Activated CD4-positive, alpha-beta T cell treated with anti-CD3 and anti-CD28 coated beads, Interleukin-2, amount 50 U/mL, for 1 hour (primary cell): ENCODE measurements around the gene OR1J4.
"Not testable (repeated sequence)": the region's sequence is repeated elsewhere in the genome, so short reads cannot be mapped to it uniquely, and the experiment has no call there.

Experiments used
- DNase-seq: peaks from one replicate; pipeline ENCODE4 v3.0.0-alpha.2; 2020

OR1J4 gene, protein sequence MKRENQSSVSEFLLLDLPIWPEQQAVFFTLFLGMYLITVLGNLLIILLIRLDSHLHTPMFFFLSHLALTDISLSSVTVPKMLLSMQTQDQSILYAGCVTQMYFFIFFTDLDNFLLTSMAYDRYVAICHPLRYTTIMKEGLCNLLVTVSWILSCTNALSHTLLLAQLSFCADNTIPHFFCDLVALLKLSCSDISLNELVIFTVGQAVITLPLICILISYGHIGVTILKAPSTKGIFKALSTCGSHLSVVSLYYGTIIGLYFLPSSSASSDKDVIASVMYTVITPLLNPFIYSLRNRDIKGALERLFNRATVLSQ

DNA sequence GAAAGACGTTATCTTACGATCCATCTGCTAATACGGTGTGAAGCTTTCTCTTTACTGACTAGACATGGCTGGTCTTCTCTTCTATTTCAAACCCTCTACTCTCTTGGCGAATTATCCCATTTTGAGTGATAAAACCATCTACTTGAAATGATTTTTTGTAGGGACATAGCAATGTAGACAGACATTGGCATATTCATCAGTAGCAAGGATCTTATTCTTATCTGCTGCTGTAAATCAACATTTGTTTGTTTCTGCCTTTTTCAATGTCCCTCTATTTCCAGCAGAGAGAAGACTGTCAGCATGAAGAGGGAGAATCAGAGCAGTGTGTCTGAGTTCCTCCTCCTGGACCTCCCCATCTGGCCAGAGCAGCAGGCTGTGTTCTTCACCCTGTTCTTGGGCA is at the start of gene OR1J4:
OR1J4 (plus strand) TSS at position 301 of the 400 bp plus-strand sequence; CDS start at position 301, 0 bp downstream.
- DNase-seq, result no peak

DNA sequence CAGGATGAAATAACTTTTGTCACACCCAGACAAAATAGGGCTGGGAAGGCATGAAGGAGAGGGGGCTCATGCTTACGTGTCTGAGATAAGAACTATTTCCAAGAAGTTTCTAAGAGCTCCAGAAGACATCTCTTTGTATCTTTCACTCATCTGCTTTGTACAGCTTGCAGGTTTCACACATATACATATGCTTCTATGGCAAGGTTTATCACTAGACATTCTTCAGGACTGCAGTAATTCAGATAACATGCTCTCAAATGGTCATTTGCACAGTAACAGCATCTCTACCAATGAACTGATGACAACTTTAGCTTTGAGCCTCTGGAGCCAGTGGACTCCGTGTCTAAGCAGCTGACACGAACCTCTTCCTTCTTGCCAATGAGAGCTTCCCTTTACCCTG is 44.4 kb upstream of the OR1J4 start:
- DNase-seq, result no peak

DNA sequence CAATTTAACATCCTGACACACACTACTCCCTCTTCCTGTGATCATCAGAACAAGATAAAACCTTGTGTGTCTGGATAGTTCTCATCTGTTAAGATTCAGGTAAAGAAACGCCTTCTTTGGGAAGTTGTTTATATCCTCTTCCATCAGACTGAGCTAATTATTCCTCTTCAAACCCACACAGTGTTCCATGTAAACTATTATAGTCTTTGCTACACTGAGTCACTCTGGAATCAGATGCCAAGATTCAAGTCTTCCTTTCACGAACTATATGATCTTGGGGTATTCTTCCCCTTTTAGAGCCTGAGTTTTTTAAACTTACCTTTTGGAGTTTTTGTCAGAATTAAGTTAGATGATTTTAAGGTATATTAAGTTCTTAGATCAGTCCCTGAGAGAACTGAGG is 43.2 kb upstream of the OR1J4 start:
- no peak for DNase-seq

DNA sequence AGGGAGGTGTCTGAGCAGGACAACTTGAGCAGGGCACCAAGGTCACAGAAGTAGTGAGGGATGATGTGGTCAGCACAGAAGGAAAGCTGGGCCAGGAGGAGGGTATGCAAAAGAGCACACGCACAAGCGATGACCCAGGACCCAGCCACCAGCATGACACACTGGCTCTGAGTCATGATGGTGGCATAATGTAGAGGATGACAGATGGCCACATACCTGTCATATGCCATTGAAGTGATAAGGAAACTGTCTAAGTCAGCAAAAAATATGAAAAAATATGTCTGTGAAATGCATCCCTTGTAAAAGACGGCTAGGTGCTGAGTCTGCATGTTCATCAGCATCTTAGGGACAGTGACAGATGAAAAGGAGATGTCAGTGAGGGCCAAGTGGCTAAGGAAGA is 41.6 kb upstream of the OR1J4 start:
- DNase-seq, result no peak

DNA sequence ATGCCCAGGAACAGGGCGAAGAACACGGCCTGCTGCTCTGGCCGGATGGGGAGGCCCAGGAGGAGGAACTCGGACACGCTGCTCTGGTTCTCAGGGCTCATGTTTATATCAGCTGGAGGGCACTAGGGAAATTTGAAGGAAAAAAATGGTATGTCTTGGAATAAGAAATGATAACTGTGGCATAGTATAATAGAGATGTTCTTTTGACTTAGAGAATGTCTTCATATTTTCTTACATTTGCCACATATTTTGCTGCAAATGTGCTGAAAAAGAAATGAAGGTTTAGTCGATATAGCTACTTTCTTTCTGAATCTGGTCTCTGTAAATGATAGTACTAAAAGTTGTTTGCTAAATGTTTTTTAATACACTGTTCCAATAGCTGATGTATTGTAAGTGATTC is 41.1 kb upstream of the OR1J4 start, which contains the start of gene OR1J1:
OR1J1 (minus strand) TSS at position 101 of the 400 bp plus-strand sequence; CDS start at position 101, 0 bp downstream.
- no peak for DNase-seq

DNA sequence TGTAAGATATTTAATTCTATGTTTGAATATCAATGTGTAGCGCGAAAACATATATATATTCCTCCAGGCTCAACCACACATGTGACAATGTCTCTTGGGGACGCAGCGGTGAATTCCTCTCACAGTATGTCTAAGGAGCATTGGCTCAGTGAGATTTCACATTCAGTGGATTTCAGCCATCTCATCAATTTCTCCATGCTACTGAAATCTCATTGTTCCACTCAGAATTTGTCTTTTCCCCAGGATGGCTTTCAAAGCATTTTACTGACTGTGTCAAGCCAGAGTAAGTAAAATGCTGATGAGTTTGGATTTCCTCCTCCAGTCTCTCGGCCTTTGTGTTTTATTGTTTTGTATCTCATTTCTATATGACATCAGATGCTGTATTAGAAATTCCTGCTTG is 39.9 kb upstream of the OR1J4 start:
- no peak for DNase-seq

DNA sequence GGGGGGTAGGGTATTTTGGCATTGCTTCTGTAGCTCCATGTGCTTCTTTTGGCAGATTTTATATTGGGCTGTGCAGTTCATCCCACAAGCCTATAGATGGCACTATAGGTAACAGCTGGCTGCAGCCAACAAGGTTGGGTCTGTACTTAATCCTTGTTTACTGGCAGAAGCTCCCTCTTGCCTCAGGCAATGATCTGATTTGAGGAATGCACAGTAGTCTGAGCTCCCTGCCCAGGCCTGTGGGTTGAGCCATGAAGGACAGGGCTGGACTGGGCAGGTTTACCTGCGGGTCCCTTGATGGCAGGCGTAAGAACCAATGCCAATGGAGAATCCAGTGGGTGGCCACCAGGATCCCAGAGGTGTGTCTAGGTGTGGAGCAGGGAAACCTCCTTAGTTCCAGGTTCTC is 20.1 kb upstream of the OR1J4 start:
- no peak for DNase-seq

DNA sequence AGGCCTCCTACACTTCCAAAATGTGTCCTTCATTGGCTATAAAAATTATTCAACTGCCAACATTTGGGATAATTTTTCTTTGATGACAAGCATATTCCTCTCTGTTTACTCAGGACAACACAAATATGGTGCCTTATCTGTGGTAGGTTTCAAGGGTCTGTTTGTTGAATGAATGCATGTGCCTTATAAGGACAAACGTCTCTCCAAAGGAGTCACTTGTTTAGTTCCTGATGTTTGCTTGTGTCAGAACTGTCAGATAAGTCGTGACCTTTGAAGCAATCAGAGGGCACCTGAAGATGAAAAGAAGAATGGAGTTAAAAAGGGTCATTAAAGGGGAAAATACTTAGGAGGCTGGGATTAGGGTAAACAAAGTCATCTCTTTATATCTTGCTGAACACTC is 12.0 kb upstream of the OR1J4 start:
- DNase-seq, result no peak

DNA sequence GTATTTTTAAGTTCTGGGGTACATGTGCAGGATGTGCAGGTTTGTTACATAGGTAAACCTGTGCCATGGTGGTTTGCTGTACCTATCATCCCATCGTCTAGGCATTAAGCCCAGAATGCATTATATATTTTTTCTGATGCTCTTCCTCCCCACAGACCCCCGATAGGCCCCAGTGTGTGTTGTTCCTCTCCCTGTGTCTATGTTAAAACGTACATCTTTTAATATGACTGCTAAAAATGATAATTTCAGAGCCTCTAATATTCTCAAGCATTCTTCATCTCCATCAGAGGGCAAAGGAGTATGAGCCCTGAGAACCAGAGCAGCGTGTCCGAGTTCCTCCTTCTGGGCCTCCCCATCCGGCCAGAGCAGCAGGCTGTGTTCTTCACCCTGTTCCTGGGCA is 8.4 kb upstream of the OR1J4 start, which contains the start of gene OR1J2:
OR1J2 (plus strand) TSS at position 301 of the 400 bp plus-strand sequence; CDS start at position 301, 0 bp downstream.
- DNase-seq, result no peak

DNA sequence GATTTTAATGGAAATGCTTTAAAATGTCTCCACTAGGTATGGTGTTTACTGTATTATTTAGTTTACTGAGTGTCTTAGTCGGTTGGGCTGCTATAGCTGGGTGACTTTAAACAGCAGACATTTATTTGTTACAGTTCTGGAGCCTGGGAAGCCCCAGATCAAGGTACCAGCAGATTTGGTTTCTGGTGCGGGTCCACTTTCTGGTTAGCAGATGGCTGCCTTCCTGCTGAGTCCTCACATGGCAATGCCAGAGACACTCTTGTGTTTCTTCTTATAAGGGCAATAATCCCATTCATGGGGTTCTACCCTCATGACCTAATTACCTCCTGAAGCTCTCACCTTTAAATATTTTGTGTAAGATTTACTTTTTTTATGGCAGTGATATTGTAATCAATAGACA is 715 bp upstream of the OR1J4 start:
- DNase-seq, result no peak

DNA sequence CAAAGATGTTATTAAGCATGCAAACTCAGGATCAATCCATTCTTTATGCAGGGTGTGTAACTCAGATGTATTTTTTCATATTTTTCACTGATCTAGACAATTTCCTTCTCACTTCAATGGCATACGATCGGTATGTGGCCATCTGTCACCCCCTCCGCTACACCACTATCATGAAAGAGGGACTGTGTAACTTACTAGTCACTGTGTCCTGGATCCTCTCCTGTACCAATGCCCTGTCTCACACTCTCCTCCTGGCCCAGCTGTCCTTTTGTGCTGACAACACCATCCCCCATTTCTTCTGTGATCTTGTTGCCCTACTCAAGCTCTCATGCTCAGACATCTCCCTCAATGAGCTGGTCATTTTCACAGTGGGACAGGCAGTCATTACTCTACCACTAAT is 435 bp downstream of the OR1J4 start:
- DNase-seq, result no peak

DNA sequence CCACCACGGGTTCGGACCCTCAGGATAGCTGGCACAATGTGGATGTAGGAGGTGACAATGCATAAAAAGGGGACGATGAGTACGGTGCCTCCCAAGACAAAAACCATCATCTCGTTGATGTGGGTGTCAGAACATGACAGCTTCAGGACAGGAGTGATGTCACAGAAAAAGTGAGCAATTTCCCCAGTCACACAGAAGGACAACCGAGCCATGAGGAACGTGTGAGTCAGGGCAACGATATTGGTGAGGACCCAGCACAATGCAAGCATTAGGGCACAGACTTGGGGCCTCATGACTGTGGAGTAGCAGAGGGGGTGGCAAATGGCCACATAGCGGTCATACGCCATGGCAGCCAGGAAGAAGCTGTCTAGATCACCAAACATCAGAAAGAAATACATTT is 7.7 kb downstream of the OR1J4 start:
- no peak for DNase-seq

DNA sequence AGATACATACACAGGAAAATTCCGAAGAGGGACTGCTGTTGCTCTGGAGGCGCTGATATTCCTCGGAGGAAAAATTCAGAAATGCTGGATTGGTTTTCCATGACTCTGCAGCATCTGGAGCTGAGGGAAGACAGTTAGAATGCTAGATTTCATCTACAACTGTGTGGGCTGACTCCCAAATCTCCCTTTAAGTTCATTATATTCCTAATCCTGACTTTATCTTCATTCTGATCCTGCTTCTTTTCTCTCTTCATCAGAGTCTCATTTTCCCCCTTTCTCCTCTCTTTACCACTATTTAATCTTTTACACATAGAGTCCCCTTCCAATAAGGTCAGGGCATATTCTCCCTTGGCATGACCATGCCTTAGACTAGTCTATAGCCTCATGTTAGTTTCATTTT is 8.3 kb downstream of the OR1J4 start, which contains the start of gene OR1N1:
OR1N1 (minus strand) TSS at position 101 of the 400 bp plus-strand sequence; CDS start at position 101, 0 bp downstream.
- DNase-seq, result no peak

DNA sequence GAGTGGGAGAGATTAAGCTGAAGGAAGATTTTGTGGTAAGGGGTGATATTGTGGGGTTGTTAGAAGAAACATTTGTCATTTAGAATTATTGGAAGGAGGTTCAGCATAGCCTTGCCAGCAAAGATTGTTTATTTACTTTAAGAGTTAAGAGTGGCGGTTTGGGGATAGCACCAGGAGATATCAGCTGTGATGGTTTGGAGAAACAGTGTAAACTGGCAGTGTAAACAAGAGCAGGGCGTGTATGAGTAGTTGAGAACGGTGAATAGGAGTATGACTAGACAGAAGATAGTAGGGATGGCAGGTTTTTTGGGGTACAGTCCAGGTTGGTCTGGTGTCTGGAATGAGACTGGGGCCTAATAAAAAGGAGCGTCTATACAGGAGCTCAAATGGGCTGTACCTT is 12.2 kb downstream of the OR1J4 start:
- not testable (repeated sequence) for DNase-seq

DNA sequence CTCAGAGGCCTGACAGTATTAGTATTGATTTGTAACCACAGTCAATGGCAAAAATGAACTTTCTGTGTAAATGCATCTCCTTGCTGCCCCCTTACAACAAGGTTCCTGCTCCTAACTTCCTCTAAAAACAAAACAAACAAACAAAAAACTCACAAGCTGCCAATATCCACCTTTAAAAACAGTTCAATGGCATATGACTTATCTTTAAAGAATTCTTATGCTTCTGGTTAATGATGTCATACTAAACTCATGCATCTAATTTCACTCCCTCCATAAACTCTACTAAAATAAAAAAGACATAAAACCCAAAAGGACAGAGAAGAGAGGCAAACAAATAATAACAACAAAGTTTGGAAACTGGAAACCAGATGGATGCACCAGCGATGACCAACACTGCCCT is 17.2 kb downstream of the OR1J4 start:
- DNase-seq, result no peak

DNA sequence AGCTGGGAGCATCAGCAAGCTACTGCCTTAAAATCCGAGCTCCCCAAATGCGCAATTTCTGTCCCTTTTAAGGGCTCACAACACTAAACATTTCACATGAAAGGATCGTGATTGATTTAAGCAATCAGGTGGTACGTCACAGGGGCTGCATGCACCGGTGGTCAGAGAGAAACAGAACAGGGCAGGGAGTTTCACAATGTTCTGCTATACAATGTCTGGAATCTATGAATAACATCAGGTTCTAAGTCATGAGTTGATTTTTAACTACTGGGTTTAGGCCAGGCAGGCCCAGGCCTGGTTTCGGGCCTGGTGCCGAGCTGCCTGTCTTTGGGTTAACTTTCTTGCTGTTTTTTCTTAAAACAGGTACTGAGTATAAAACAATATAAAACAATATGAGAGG is 18.1 kb downstream of the OR1J4 start:
- DNase-seq, result not testable (repeated sequence)

DNA sequence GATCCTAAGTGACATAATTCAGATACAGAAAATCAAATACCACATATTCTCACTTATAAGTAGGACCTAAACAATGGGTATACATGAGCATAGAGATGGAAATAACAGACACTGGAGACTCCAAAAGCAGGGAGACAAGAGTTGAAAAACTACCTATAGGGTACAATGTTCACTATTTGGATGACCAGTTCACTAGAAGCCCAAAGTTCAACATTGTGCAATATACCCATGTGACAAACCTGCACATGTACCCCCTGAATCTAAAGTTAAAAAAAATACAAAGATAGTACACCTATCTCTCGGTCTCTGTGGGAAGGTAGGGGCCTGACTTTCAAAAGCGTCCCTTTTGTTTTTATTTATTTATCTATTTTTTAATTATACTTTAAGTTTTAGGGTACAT is 19.8 kb downstream of the OR1J4 start:
- DNase-seq, result no peak

DNA sequence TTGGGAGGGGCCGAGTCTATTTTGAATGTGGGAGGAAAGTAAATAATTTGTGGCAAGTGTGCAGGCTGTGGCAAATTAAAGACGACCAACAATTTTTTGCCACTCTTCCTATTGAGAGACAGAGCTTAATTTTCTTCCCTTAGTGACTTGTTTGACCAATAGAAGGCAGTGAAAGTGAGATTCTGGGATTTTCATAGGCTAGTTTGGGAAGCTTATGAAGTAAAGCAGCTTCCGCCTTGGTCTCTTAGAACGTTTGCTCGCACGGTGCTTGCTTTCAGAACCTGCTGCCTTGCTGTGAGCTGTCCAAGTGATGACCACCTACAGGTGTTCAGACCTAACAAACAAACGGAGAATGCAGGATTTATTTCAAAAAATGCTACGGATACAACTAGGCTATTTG is 27.3 kb downstream of the OR1J4 start:
- no peak for DNase-seq

DNA sequence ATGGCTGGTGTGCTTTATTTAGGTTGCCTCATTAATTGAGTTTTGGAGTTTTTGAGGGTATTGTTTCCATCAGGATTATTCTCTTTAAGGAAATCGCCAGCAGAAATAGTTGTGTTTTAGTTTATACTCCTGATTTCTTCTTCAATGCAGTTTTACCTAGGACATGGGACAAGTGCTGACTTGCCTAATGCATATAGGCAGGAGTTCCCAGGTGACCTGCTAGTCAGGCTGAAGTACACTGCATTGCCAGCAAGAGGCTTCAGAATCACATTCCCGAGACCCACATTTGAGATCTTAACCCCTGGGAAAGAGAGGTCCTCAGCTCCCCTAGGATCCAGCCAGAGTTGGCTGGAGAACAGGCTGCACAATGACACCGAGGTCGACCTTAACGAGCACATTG is 32.4 kb downstream of the OR1J4 start:
- no peak for DNase-seq

DNA sequence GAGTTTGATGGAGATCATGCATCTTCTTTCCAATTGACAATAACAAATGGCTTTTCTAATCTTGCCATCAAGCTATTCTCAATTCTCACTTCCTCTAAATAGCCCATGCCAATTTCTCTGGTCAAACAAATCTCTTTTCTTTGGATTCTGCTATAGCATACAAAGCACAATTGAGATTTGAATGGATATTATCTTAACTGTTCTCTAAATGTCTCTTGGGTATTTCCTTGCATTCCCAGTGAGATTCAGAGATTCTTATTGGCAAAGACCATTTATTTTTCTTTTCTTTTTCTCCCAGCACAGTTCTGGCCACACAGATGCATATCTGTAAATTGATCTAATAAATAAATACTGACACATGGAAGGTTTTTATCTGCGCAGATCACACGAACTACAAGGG is 33.9 kb downstream of the OR1J4 start, which contains the start of gene OR1N2:
OR1N2 (plus strand) TSS at position 301 of the 400 bp plus-strand sequence. CDS start 100 bp downstream, outside the sequence.
- DNase-seq, result no peak

DNA sequence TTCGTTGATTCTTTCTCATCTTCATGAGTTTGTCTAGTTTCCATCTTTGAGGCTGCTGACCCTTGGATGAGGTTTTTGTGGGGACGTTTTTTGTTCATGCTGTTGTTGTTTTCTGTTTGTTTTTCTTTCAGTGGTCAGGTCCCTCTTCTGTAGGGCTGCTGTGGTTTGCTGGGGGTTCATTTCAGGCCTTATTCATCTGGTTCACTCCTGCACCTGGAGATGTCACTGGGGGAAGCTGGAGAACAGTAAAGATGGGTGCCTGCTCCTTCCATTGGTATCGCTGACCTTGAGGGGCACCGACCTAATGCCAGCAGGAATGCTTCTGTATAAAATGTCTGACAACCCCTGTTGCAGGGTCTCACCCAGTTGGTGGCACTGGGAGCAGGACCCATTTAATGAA is 42.5 kb downstream of the OR1J4 start:
- DNase-seq, result no peak

DNA sequence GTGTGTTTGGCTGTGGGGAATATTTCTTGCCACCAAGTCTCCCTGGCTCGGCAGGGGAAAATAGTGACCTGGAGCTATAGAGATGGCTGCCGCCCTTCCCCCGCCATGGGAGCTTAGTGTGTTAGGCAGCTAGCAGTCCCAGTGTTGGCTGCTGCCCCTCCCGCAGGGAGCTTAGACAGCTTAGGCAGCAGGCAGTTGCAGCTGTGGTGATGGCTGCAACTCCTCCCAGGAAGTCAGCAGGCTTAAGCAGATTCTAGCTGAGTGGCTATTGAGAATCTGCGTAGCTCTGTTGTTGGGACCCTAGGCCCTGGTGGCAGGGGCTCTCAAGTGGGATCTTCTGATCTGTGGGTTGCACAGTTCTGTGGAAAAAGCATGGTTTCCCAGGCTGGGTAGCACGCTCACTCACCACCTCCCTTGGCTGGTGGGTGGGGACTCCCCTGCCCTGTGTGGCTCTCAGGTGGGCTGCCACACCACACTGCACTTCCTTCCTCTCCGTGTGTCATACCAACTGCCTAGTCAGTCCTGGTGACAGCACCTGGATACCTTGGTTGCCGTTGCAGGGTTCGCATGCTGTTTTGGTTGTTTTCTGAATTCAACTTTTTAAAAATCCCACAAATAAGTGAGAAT is 43.3 kb downstream of the OR1J4 start:
- no peak for DNase-seq

DNA sequence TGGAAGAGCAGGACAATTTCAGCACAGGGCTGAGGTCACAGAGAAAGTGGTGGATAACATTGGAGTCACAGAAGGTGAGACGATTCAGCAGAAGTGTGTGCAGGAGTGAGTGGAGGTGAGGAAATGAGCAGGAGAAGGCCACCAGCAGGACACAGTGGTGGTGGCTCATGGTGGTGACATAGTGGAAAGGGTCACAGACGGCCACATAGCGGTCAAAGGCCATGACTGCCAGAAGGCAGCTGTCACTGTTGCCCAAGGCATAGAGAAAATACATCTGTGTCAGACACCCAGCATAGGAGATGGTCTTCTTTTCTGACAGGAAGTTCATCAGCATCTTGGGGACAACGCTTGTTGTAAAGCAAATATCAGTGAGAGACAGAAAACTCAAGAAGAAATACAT is 49.0 kb downstream of the OR1J4 start:
- DNase-seq, result no peak
